IMR-90 (cell line): ENCODE results near the gene ATP9B. TPM values are rescaled to one million over a fixed set of nuclear protein-coding genes. Genes with fewer than 3 reads are reported as not detected.

Experiments used
- ATAC-seq: fragments of 200-7000 bp; cut with Tn5 transposase; 2 replicates; pipeline ENCODE4 v1.9.1; 2020; ENCODE audit warnings: low read depth, mild to moderate bottlenecking, moderate library complexity
- BruUV-seq: library from RNA; stranded (reverse); fragments of 400-500 nt; replicated peaks from 2 replicates; lab custom pipeline; 2021; lab: Mats Ljungman, UMichigan
- CTCF ChIA-PET: fragments of 300-600 bp; formaldehyde crosslinking; extraction: SDS; loops from one replicate; lab custom pipeline; 2021; ENCODE audit warnings: antibody characterized with exemption; lab: Yijun Ruan, JAX
- POLR2A ChIA-PET: fragments of 300-600 bp; sonication (Branson Sonifier 250); formaldehyde crosslinking; loops from one replicate; lab custom pipeline; 2022; ENCODE audit warnings: antibody characterized with exemption; ENCODE audit not compliant: unreplicated experiment; lab: Charles Lee
- DNase-seq: peaks from one replicate; pipeline ENCODE4 v3.0.0; 2013
- H2AFZ ChIP-seq: replicated peaks from 2 replicates; pipeline ENCODE3; 2013; ENCODE audit warnings: low read length, mild to moderate bottlenecking; ENCODE audit not compliant: poor library complexity
- H2AK5ac ChIP-seq: 2 replicates; pipeline ENCODE4 v1.6.1; 2013; ENCODE audit warnings: low read depth, low read length, inconsistent platforms
- H2AK9ac ChIP-seq: replicated peaks from 2 replicates; pipeline ENCODE3; 2013; ENCODE audit warnings: mild to moderate bottlenecking, low read depth, low read length, moderate library complexity; ENCODE audit not compliant: poor library complexity
- H2BK120ac ChIP-seq: 2 replicates; pipeline ENCODE4 v1.6.1; 2013; ENCODE audit warnings: low read depth, low read length, inconsistent platforms
- H2BK15ac ChIP-seq: 3 replicates; pipeline ENCODE4 v1.6.1; 2013; ENCODE audit warnings: low read depth, low read length, inconsistent platforms
- H2BK20ac ChIP-seq: 2 replicates; pipeline ENCODE4 v1.6.1; 2013; ENCODE audit warnings: low read depth, mild to moderate bottlenecking, inconsistent platforms, low read length, moderate library complexity
- H2BK5ac ChIP-seq: 2 replicates; pipeline ENCODE4 v1.6.1; 2013; ENCODE audit warnings: mild to moderate bottlenecking, low read depth, low read length, inconsistent platforms; ENCODE audit not compliant: poor library complexity, severe bottlenecking
- H3K14ac ChIP-seq: replicated peaks from 2 replicates; pipeline ENCODE4 v1.6.1; 2013; ENCODE audit warnings: low read depth, low read length, inconsistent platforms
- H3K18ac ChIP-seq: 2 replicates; pipeline ENCODE4 v1.6.1; 2013; ENCODE audit warnings: low read depth, low read length, control low read depth
- H3K23ac ChIP-seq: 2 replicates; pipeline ENCODE4 v1.6.1; 2013; ENCODE audit warnings: low read depth, low read length, inconsistent platforms
- H3K27ac ChIP-seq: 2 replicates; pipeline ENCODE4 v1.5.1; 2013; ENCODE audit warnings: mild to moderate bottlenecking, control low read depth, low read length; ENCODE audit not compliant: insufficient read depth
- H3K27me3 ChIP-seq: 2 replicates; pipeline ENCODE4 v1.6.1; 2013; ENCODE audit warnings: low read length; ENCODE audit not compliant: control insufficient read depth, insufficient read depth
- H3K36me3 ChIP-seq: 2 replicates; pipeline ENCODE4 v1.6.1; 2013; ENCODE audit warnings: low read length, mixed read lengths; ENCODE audit not compliant: control insufficient read depth, insufficient read depth
- H3K4ac ChIP-seq: 2 replicates; pipeline ENCODE4 v1.6.1; 2013; ENCODE audit warnings: low read depth, low read length, inconsistent platforms
- H3K4me1 ChIP-seq: 2 replicates; pipeline ENCODE4 v1.6.1; 2013; ENCODE audit warnings: low read length, mixed read lengths; ENCODE audit not compliant: control insufficient read depth, insufficient read depth
- H3K4me2 ChIP-seq: 2 replicates; pipeline ENCODE4 v1.6.1; 2013; ENCODE audit warnings: low read depth, mild to moderate bottlenecking, control low read depth, low read length, moderate library complexity
- H3K4me3 ChIP-seq: 2 replicates; pipeline ENCODE4 v1.5.1; 2013; ENCODE audit warnings: low read depth, mild to moderate bottlenecking, control low read depth, low read length, moderate library complexity; ENCODE audit not compliant: insufficient read depth
- H3K56ac ChIP-seq: 2 replicates; pipeline ENCODE4 v1.6.1; 2013; ENCODE audit warnings: low read length, inconsistent platforms; ENCODE audit not compliant: insufficient read depth; ENCODE audit errors: extremely low read depth
- H3K79me1 ChIP-seq, 2 experiments: 2 replicates each; pipeline ENCODE4 v1.6.1; 2013; ENCODE audit warnings: low read length in 2 of 2, inconsistent platforms in 1 of 2, low read depth in 1 of 2
- H3K9ac ChIP-seq: 2 replicates; pipeline ENCODE4 v1.6.1; 2013; ENCODE audit warnings: low read depth, low read length, control low read depth
- H3K9me1 ChIP-seq: 2 replicates; pipeline ENCODE4 v1.6.1; 2013; ENCODE audit warnings: low read length, inconsistent platforms; ENCODE audit not compliant: insufficient read depth
- H3K9me3 ChIP-seq: 2 replicates; pipeline ENCODE4 v1.6.1; 2013; ENCODE audit warnings: low read length; ENCODE audit not compliant: control insufficient read depth, insufficient read depth
- H4K20me1 ChIP-seq: 2 replicates; pipeline ENCODE4 v1.6.1; 2013; ENCODE audit warnings: low read length, inconsistent platforms; ENCODE audit not compliant: insufficient read depth
- H4K5ac ChIP-seq: 2 replicates; pipeline ENCODE4 v1.6.1; 2013; ENCODE audit warnings: mild to moderate bottlenecking, low read depth, low read length, control low read depth
- H4K8ac ChIP-seq, 2 experiments: 2 replicates each; pipeline ENCODE4 v1.6.1; 2013; ENCODE audit warnings: low read depth in 2 of 2, low read length in 2 of 2, control low read depth in 1 of 2, inconsistent platforms in 1 of 2
- H4K91ac ChIP-seq: 2 replicates; pipeline ENCODE4 v1.6.1; 2013; ENCODE audit warnings: low read depth, low read length, inconsistent platforms; ENCODE audit not compliant: insufficient read depth
- BHLHE40 ChIP-seq: fragments of 150-350 bp; IDR thresholded peaks from 2 replicates; pipeline ENCODE4 v1.6.1; 2016; ENCODE audit warnings: mild to moderate bottlenecking, low read depth, low read length
- CEBPB ChIP-seq: IDR thresholded peaks from 2 replicates; pipeline ENCODE4 v1.6.1; 2012; ENCODE audit warnings: low read depth, low read length, improper control_type of control experiment
- CTCF ChIP-seq: conservative IDR thresholded peaks from 2 replicates; pipeline ENCODE4 v1.5.1; 2012; ENCODE audit warnings: mild to moderate bottlenecking, low read depth, low read length, improper control_type of control experiment
- POLR2A ChIP-seq: IDR thresholded peaks from 2 replicates; pipeline ENCODE4 v1.6.1; 2012; ENCODE audit warnings: mild to moderate bottlenecking, low read depth, low read length
- RAD21 ChIP-seq: IDR thresholded peaks from 2 replicates; pipeline ENCODE4 v1.6.1; 2012; ENCODE audit warnings: low read length, improper control_type of control experiment
- SMC3 ChIP-seq: fragments of 150-350 bp; IDR thresholded peaks from 2 replicates; pipeline ENCODE4 v1.6.1; 2016; ENCODE audit warnings: low read depth, mild to moderate bottlenecking, antibody characterized with exemption, low read length, moderate library complexity
- USF2 ChIP-seq: fragments of 150-350 bp; IDR thresholded peaks from 2 replicates; pipeline ENCODE4 v1.6.1; 2017; ENCODE audit warnings: mild to moderate bottlenecking, antibody characterized with exemption, low read length, low read depth
- WGBS, 2 experiments: methylation state at CpG; one replicate each; pipeline versions ENCODE4 v1.1.5 to v1.1.7; 2013; ENCODE audit warnings: missing lambda C conversion rate in 2 of 2; ENCODE audit not compliant: insufficient read length in 1 of 2; ENCODE audit errors: extremely low coverage in 2 of 2; 5-methylcytosine and 5-hydroxymethylcytosine counted together
- dilution Hi-C: fragments of 300-500 bp; cut with HindIII; formaldehyde crosslinking; loops from one replicate; pipeline ENCODE4 v1.14.3; 2018; ENCODE audit warnings: low sequenced_read_pairs; ENCODE audit not compliant: unreplicated experiment
- in situ Hi-C: fragments of 300-500 bp; cut with MboI; formaldehyde crosslinking; loops from 3 replicates; pipeline ENCODE4 v1.14.3; 2019; ENCODE audit warnings: low sequenced_read_pairs, inconsistent platforms, mixed read lengths
- intact Hi-C: fragments of 100-400 bp; cut with micrococcal nuclease; formaldehyde crosslinking; loops from 2 replicates; pipeline ENCODE4 v1.10.0; 2022
- polyA plus RNA-seq, 3 experiments: library from polyadenylated mRNA; depleted of rRNA; stranded (reverse); fragments of >200 nt; gene quantifications; 2 replicates each; pipeline ENCODE4 v1.2.3, GENCODE V29; 2012; ENCODE audit warnings: low replicate concordance in 1 of 3
- total RNA-seq: library from RNA; depleted of rRNA; stranded (reverse); fragments of >200 nt; gene quantifications from 2 replicates; pipeline ENCODE4 v1.2.3, GENCODE V29; 2012

ATP9B gene
- total and polyA plus RNA-seq, 2 of the 4 experiments (the other 2 are of a cell fraction) = 11.0 to 11.5 TPM

GRCh38 chr18:79344208-79344581 is 275.0 kb downstream of the ATP9B start:
- in situ Hi-C loops (no loop called here), intact Hi-C loops (no loop called here), dilution Hi-C loops (no loop called here)
- Histone ChIP-seq H4K20me1 (no peaks in the 10 kb centered on the region), H3K18ac (no peak overlapping the region), H3K36me3 (peaks cover 39% of the 10 kb centered on the region), H3K4me2 (no peak overlapping the region), H3K9me1 (peaks cover 9% of the 10 kb centered on the region), H4K91ac (no peak overlapping the region), H4K8ac (no peak overlapping the region), H3K4me1 (0 out of 2 replicates have a peak, but pooled peaks cover 3% of the 10 kb centered on the region), H3K9ac (no peak overlapping the region), H3K79me1 (no peaks in the 10 kb centered on the region), H4K5ac (no peak overlapping the region), H2BK20ac (no peak overlapping the region), H2AFZ (no peak overlapping the region), H2AK9ac (no peak overlapping the region), H3K27ac (no peak overlapping the region), H3K4me3 (no peak overlapping the region), H3K9me3 (no peaks in the 10 kb centered on the region), H2BK120ac (no peak overlapping the region), H2BK15ac (no peak overlapping the region), H2AK5ac (no peak overlapping the region), H2BK5ac (no peak overlapping the region), H3K27me3 (no peaks in the 10 kb centered on the region), H3K56ac (no peak overlapping the region), H3K14ac (no peak overlapping the region), H3K23ac (no peak overlapping the region), H3K4ac (no peak overlapping the region)
- ChIA-PET POLR2A (no interaction called here), CTCF (no interaction called here)
- no TSS peak for BruUV-seq
- no peak for DNase-seq
- no peak for TF ChIP-seq USF2
- no peak for TF ChIP-seq RAD21
- no peak for TF ChIP-seq POLR2A
- no peak for TF ChIP-seq BHLHE40
- TF ChIP-seq CTCF = no peak
- TF ChIP-seq CEBPB = no peak
- no peak for TF ChIP-seq SMC3
- WGBS, 2 experiments = no CpG with 5 or more reads among the region's 2 CpGs
- no peak for ATAC-seq
